Nephron (organoid): ENCODE results near the gene SCP2.
A peak's percentile ranks its signal among the peaks of the same experiment; 100 is the strongest.
"Not testable (repeated sequence)": the region's sequence is repeated elsewhere in the genome, so short reads cannot be mapped to it uniquely, and the experiment has no call there.

Experiments used
- H3K27ac Mint-ChIP-seq, 3 experiments: 2 replicates each; pipeline ENCODE4 v1.8.0; 2020; ENCODE audit warnings: mixed read lengths in 3 of 3, mild to moderate bottlenecking in 2 of 3, moderate library complexity in 1 of 3
- H3K27me3 Mint-ChIP-seq: 2 replicates; pipeline ENCODE4 v1.8.0; 2021; ENCODE audit warnings: low read depth, mild to moderate bottlenecking, moderate library complexity, mixed read lengths
- H3K36me3 Mint-ChIP-seq: 2 replicates; pipeline ENCODE4 v1.8.0; 2020; ENCODE audit warnings: low read depth, mixed read lengths
- H3K4me1 Mint-ChIP-seq: 2 replicates; pipeline ENCODE4 v1.8.0; 2020; ENCODE audit warnings: mixed read lengths
- H3K4me3 Mint-ChIP-seq, 3 experiments: 2 replicates each; pipeline ENCODE4 v1.8.0; 2020; ENCODE audit warnings: mild to moderate bottlenecking in 3 of 3, mixed read lengths in 3 of 3, moderate library complexity in 2 of 3
- H3K9me3 Mint-ChIP-seq: 2 replicates; pipeline ENCODE4 v1.8.0; 2020; ENCODE audit warnings: mixed read lengths
- CTCF ChIP-seq, 3 experiments: fragments of 200-600 bp; sonication (generic); IDR thresholded peaks; one replicate each; pipeline ENCODE4 v1.5.0; 2021; ENCODE audit warnings: antibody characterized with exemption in 3 of 3; ENCODE audit not compliant: unreplicated experiment in 3 of 3

Gene SCP2

GRCh38 chr1:52943876-52944416 lies 16.9 kb downstream of the SCP2 start:
- Mint-ChIP-seq H3K36me3 (peaks cover 10% of the 10 kb centered on the region), H3K4me3 (no peak overlapping the region), H3K27ac (no peak overlapping the region), H3K9me3 (no peaks in the 10 kb centered on the region), H3K27me3 (no peaks in the 10 kb centered on the region), H3K4me1 (no peaks in the 10 kb centered on the region)
- no peak for TF ChIP-seq CTCF (IDR thresholded peaks at IDR 0.05; ENCODE audit: unreplicated experiment in 3 of 3)

GRCh38 chr1:52944566-52944965 lies 17.5 kb downstream of the SCP2 start:
- H3K9me3 Mint-ChIP-seq = no peaks in the 10 kb centered on the region
- H3K27me3 Mint-ChIP-seq = no peaks in the 10 kb centered on the region
- H3K36me3 Mint-ChIP-seq = peaks cover 14% of the 10 kb centered on the region
- no peaks in the 10 kb centered on the region for H3K4me1 Mint-ChIP-seq
- H3K27ac Mint-ChIP-seq = no peak overlapping the region
- no peak overlapping the region for H3K4me3 Mint-ChIP-seq
- no peak for TF ChIP-seq CTCF (IDR thresholded peaks at IDR 0.05; ENCODE audit: unreplicated experiment in 3 of 3)

DNA sequence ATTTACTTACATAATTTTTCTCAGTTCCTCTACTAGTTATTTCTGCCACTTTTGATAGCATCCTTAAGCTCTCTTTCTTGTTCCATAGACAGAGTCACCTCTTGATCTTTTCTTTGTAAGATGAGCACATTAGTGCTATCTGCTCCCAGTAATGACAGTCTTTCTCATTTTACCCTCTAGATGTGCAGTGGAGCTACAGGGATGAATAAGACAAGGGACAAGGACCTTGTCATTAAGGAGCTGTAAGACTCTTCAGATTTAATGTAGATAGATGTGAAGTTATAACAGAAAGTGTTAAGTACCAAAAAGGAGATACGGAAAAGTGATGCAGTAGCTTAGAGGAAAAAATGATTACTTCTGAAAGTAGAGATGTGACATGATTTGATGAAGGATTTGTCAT lies 20.4 kb downstream of the SCP2 start:
- H3K4me3 Mint-ChIP-seq = no peak overlapping the region
- TF ChIP-seq CTCF (IDR thresholded peaks at IDR 0.05; ENCODE audit: unreplicated experiment in 3 of 3) = no peak
- no peaks in the 10 kb centered on the region for H3K27me3 Mint-ChIP-seq
- no peaks in the 10 kb centered on the region for H3K9me3 Mint-ChIP-seq
- no peak overlapping the region for H3K27ac Mint-ChIP-seq
- H3K4me1 Mint-ChIP-seq = no peaks in the 10 kb centered on the region
- peaks cover 11% of the 10 kb centered on the region for H3K36me3 Mint-ChIP-seq

- peaks cover 14% of the 10 kb centered on the region for H3K36me3 Mint-ChIP-seq
- not testable (repeated sequence) for H3K9me3 Mint-ChIP-seq, H3K27me3 Mint-ChIP-seq, H3K27ac Mint-ChIP-seq, H3K4me3 Mint-ChIP-seq, H3K4me1 Mint-ChIP-seq
These were observed 22.5 kb downstream of the SCP2 start for GRCh38 chr1:52949602-52950001.

- no peak overlapping the region for H3K27ac Mint-ChIP-seq
- H3K4me3 Mint-ChIP-seq = no peak overlapping the region
- H3K27me3 Mint-ChIP-seq = no peaks in the 10 kb centered on the region
- no peaks in the 10 kb centered on the region for H3K9me3 Mint-ChIP-seq
- no peak for TF ChIP-seq CTCF (IDR thresholded peaks at IDR 0.05; ENCODE audit: unreplicated experiment in 3 of 3)
- H3K4me1 Mint-ChIP-seq = peaks cover 13% of the 10 kb centered on the region
- peaks cover 14% of the 10 kb centered on the region for H3K36me3 Mint-ChIP-seq
These were observed 25.0 kb downstream of the SCP2 start for GRCh38 chr1:52952112-52952511.

DNA sequence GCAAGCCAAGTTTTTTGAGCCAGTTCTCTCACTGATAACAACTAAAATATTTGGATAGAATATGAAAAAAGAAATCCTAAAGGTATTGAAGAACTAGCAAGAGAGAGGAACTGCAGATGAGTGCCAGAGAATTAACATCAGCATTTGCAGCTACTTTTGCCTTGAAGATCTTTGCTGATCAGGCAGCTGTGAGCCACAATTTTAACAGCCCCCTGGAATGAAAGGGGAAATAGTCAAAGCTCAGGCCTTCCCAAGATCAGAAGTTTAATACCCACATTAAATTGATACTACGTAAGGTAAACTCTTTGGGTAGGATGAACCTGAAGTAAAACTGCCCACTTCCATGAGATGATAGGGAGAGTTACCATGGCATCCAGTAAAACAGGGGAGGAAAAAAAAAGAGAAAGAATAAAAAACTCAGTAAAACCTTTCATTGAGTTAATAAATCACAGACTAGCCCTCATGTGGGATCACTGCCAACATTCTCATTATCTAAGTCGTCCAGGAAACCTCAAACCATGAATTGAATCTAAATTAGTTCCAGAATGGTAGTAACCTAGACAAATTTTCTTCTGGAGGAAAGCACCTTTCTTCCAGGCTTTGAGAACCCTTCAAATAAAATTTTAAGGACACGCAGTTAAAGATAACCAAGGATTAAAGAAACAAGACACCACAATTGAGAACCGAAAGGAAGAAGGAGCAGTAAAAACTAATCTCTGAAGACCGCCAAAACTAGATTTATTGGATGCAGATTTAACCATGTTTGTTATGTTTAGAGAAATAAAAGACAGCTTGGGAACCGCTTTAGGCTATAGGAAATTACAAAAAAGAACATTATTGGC lies 28.3 kb downstream of the SCP2 start:
- peaks cover 5% of the 10 kb centered on the region for H3K36me3 Mint-ChIP-seq
- TF ChIP-seq CTCF (IDR thresholded peaks at IDR 0.05; ENCODE audit: unreplicated experiment in 3 of 3) = no peak
- peak overlapping the region; percentile 92 to 98 (median 94) for H3K27ac Mint-ChIP-seq
- H3K4me1 Mint-ChIP-seq = peaks cover 13% of the 10 kb centered on the region
- H3K9me3 Mint-ChIP-seq = no peaks in the 10 kb centered on the region
- peak overlapping the region; percentile 47 to 66 (median 60) for H3K4me3 Mint-ChIP-seq
- H3K27me3 Mint-ChIP-seq = no peaks in the 10 kb centered on the region
